ENCODE measurements around the gene BARX2. TPM values are rescaled to one million over a fixed set of nuclear protein-coding genes. Genes with fewer than 3 reads are reported as not detected.

BARX2 gene
- total RNA-seq, 1 experiment from 2014 or later = not detected

- no peak for DNase-seq (ENCODE audit: low read depth)
- in situ Hi-C loops (cut with HindIII; ENCODE audit: low pct_unique_long_range_greater_than_20kb, low sequenced_read_pairs) = no loop called here
Measured at GRCh38 chr11:129372609-129373488, 2.8 kb upstream of the BARX2 start.

GRCh38 chr11:129373489-129373953 lies 2.1 kb upstream of the BARX2 start:
- DNase-seq (ENCODE audit: low read depth) = no peak
- in situ Hi-C loops (cut with HindIII; ENCODE audit: low pct_unique_long_range_greater_than_20kb, low sequenced_read_pairs) = no loop called here

DNA sequence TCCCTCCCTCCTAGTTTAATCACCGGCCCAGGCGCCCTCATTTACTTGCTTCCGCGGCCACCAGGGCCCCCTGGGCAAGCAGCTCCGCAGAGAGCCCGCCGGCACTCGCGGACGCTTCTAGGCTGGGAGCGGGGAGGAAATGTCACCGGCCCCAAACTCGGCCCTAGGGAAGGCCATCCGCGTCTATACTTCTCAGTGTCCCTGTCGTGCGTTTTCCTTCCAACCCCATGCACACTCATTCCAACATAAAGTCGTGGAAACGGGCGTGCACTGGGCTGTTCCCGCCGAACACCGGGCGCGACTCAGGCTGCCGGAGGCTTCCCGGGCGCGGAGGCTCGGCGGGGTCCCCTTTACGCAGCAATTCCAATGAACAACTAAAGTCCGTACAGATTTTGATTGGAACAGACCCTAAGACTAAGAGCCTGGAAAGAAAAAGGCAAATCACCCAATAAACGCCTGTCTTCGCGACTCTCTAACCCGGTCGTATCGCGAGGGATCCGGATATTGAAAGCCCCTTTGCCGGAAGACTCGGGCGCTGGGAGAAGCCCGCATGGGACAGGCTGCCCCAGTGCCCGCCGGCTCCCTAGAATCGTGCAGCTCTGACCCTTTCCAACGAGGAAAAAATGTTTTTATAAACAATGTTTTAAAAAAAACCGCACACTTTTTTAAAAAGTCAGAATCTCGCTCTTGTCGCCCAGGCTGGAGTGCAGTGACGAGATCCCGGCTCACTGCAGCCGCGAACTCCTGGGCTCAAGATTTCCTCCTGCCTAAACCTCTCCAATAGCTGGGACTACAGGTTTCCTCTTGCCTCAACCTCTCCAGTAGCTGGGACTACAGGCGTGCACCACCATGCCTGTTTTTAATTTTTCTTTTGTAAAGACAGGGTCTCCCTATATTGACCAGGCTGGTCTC lies 1.3 kb upstream of the BARX2 start:
- in situ Hi-C loops (cut with HindIII; ENCODE audit: low pct_unique_long_range_greater_than_20kb, low sequenced_read_pairs) = no loop called here
- no peak for DNase-seq (ENCODE audit: low read depth)

DNA sequence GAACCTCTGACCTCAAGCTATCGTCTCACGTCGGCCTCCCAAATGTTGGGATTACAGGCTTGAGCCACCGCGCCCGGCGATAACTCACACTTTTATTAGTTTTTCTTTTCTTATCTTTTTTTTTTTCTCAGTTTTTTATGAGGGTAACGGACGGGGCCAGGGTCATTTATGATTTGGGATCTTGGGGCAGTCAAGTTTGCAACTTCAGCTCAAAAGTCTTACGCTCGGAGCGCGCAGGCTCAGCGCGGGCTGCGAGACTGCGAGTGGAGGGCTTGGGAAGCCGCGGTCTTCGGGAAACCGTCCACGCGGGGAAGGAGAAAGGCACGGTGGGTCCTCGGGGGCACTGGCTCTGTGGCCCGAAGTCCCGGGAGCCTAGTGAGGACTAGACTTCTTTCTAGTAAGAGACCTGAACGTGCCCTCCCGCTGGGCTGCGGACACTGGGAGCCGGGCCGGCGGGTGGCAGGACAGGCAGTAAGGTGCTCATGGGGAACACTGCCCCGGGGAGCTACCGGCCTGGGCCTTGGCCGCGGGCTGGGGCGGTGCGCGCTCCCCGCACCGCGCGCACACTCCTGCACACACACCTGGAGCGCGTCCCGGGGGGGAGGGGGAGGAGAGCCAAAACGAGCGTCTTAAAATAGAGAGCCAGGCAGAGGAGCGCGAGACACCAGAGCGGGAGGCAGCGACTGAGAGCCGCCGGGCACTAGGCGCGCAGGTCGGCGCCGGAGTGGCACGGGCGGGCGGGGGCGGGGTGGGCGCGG lies 476 bp upstream of the BARX2 start:
- in situ Hi-C loops (cut with HindIII; ENCODE audit: low pct_unique_long_range_greater_than_20kb, low sequenced_read_pairs) = no loop called here
- DNase-seq (ENCODE audit: low read depth) = peak; percentile 6

GRCh38 chr11:129376658-129377341 lies 1.2 kb downstream of the BARX2 start:
- in situ Hi-C loops (cut with HindIII; ENCODE audit: low pct_unique_long_range_greater_than_20kb, low sequenced_read_pairs) = no loop called here
- no peak for DNase-seq (ENCODE audit: low read depth)

DNA sequence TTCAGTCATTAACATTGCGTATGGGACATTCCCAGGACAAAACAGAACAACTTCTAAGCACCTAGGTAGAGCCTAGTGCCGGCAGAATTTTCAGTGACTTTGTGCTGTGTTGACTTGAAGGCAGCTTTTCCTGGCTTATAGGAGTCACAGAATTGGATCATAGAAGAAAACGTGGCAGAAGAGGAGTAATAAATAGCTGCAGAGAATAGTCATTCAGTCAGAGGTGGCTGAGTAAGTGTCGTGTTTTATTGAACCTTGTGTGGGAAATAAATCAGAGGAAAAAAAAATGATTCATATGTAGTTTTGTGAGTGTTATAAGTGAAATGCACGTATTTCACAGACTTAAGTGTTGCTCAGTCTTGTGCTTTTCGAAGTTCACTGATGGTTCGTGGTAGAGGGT lies 2.1 kb downstream of the BARX2 start:
- in situ Hi-C loops (cut with HindIII; ENCODE audit: low pct_unique_long_range_greater_than_20kb, low sequenced_read_pairs) = no loop called here
- DNase-seq (ENCODE audit: low read depth) = no peak

GRCh38 chr11:129380413-129380812 lies 4.8 kb downstream of the BARX2 start:
- in situ Hi-C loops (cut with HindIII; ENCODE audit: low pct_unique_long_range_greater_than_20kb, low sequenced_read_pairs) = no loop called here
- DNase-seq (ENCODE audit: low read depth) = no peak

DNA sequence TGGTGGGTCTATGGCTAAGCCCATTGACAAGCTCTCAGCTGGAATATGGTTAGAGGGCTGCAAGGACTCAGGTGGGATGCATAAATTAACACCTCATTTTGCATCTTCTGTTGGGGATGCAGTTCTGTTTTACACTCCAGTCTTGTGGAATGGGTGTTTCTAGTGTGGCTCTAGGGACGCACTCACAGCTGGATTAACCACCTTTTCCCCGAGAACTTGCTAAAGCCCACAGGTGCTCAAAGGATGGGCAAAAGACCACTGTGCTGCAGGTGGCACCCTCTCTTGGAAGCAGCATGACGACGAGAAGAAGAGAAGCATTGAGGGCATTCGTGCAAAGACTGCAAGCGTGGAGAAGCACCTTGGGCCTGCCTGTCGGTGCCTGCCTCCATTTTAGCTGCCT lies 6.9 kb downstream of the BARX2 start:
- in situ Hi-C loops (cut with HindIII; ENCODE audit: low pct_unique_long_range_greater_than_20kb, low sequenced_read_pairs) = no loop called here
- DNase-seq (ENCODE audit: low read depth) = no peak

DNA sequence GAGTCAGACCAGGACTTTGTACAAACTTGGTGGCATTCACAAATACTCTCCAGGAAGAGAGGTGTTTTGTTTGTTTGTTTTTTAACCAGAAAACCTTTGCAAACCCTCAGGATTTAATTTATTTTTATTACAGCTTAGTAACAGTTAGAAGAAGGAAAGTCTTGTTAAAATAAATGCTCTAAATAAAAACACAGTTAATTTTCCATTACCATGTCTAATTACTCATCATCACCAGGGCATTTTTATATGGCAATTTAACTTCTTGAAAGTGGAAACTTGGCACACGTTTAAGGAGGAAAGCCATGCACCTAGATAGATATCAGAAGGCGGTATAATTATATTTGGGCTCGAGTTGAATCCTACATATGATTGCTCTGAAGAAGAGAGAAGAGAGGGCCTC lies 7.4 kb downstream of the BARX2 start:
- in situ Hi-C loops (cut with HindIII; ENCODE audit: low pct_unique_long_range_greater_than_20kb, low sequenced_read_pairs) = no loop called here
- no peak for DNase-seq (ENCODE audit: low read depth)

DNA sequence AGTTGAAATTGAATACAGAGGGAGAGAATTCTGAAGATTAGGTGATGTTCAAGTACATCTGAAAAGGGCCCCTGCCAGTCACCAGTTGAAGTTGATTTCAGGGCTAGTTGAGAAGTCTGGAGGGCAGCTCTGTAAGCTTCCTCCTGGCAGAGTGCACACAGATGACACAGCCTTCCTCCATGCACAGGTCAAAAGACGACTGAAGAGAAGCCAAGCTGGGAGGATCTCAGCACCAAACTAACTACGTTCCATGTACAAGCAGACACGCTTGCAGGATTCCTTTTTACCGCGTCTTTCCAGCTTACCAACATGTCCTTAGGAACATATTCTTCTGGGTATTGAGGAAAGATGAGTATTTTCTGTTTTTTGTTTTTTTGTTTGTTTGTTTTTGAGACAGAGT lies 7.9 kb downstream of the BARX2 start:
- in situ Hi-C loops (cut with HindIII; ENCODE audit: low pct_unique_long_range_greater_than_20kb, low sequenced_read_pairs) = no loop called here
- DNase-seq (ENCODE audit: low read depth) = no peak

DNA sequence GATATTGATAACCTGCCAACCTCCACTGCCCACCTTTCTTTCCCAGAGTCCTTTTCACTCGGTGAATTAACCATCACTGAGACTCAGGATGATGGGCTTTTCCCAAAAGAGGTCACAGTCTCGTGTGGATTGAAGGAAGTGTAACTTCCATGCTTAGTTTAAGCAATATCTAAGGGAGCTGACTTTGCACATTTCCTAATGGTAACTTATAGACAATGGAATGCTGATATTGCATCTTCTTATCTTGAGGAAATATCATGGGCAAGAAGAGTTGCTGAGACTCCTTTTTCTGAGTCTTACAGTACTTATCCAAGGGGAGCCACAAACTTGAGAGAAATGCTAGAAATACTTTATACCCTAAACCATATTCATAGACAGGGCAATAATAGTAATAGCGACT lies 8.8 kb downstream of the BARX2 start:
- no peak for DNase-seq (ENCODE audit: low read depth)
- in situ Hi-C loops (cut with HindIII; ENCODE audit: low pct_unique_long_range_greater_than_20kb, low sequenced_read_pairs) = no loop called here

DNA sequence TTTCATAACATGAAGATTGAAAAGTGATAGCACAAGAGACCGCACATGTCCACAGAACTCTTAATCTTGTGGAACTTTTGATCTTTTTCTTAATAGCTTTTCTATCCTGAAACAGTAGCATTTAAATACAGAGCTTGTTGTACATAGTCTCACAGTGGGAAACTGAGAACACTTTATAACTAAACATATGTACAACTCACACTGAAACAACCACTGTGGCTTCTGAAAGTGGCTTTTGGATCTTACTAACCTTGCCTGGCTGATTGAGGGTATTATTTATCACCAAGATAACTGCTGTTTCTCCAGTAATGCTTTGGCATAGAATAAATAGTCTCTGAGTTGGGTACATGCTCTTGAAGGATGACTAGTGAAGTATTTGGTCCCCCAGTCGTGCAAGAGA lies 10.2 kb downstream of the BARX2 start:
- no peak for DNase-seq (ENCODE audit: low read depth)
- in situ Hi-C loops (cut with HindIII; ENCODE audit: low pct_unique_long_range_greater_than_20kb, low sequenced_read_pairs) = no loop called here

- in situ Hi-C loops (cut with HindIII; ENCODE audit: low pct_unique_long_range_greater_than_20kb, low sequenced_read_pairs) = no loop called here
Measured at GRCh38 chr11:129386795-129387397, 11.2 kb downstream of the BARX2 start.

GRCh38 chr11:129387434-129387833 lies 11.8 kb downstream of the BARX2 start:
- in situ Hi-C loops (cut with HindIII; ENCODE audit: low pct_unique_long_range_greater_than_20kb, low sequenced_read_pairs) = no loop called here
- no peak for DNase-seq (ENCODE audit: low read depth)

More at GRCh38 chr11:129386795-129387397, 11.2 kb downstream of the BARX2 start:
- DNase-seq (ENCODE audit: low read depth) = no peak

DNA sequence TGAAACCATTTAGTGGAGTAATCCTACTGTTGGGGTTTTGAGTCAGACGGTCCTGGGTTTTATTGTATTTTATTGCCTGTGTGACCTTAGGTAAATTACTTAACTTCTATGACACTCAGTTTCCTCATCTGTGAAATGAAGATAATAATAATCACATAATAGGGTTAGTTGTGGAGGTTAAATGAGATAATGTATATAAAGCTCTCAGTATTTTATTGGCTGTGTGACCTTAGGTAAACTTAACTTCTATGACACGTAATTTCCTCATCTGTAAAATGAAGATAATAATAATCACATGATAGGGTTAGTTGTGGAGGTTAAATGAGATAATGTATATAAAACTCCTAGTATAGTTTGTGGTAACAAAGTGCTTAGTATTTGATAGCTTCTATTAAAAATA lies 13.2 kb downstream of the BARX2 start:
- in situ Hi-C loops (cut with HindIII; ENCODE audit: low pct_unique_long_range_greater_than_20kb, low sequenced_read_pairs) = no loop called here
- DNase-seq (ENCODE audit: low read depth) = no peak

DNA sequence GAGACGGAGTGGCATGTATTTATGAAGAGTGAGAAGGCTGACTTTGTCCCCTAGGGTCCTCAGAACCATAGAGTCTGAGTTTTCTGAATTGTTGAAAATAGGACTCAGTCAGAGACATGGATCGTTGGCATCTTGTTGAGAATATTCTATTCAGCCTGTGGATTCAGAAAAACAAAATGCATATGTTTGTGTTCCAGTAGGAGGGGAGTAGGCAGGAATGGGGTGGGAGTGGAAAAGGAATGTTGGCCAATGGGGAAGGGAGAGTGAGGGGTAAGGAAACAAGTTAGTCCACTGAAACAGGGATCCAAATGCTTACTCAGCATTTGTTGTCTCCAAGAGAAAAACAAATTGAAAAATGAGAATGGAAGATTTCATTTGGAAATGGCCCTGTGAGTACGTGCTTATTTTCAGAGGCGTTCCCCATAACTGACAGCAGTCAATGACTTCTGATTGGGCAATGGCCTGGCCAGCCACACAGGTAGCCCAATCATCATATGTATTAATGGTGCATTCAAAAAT lies 14.7 kb downstream of the BARX2 start:
- in situ Hi-C loops (cut with HindIII; ENCODE audit: low pct_unique_long_range_greater_than_20kb, low sequenced_read_pairs) = no loop called here
- DNase-seq (ENCODE audit: low read depth) = no peak

- in situ Hi-C loops (cut with HindIII; ENCODE audit: low pct_unique_long_range_greater_than_20kb, low sequenced_read_pairs) = no loop called here
- no peak for DNase-seq (ENCODE audit: low read depth)
Measured at GRCh38 chr11:129391360-129391759, 15.7 kb downstream of the BARX2 start.

All from Caki2 (cell line).